Neural progenitor cell (in vitro differentiated cells): ENCODE results near the gene FGF21.

ENCODE experiments used
- CTCF ChIP-seq: fragments of 200-600 bp; sonication (generic); IDR thresholded peaks from 2 replicates; pipeline ENCODE4 v1.5.1; 2017; ENCODE audit warnings: antibody characterized with exemption, mild to moderate bottlenecking
- EZH2 ChIP-seq: fragments of 200-600 bp; sonication (generic); IDR thresholded peaks from 2 replicates; pipeline ENCODE4 v1.6.1; 2017; ENCODE audit warnings: antibody characterized with exemption, mild to moderate bottlenecking, moderate library complexity

- TF ChIP-seq EZH2 (no peak), CTCF (no peak)
These were observed 41.2 kb downstream of the FGF21 start for GRCh38 chr19:48796298-48797083.
